C4-2B (cell line): ENCODE data around the gene FAM136A.
"Not testable (repeated sequence)": the region's sequence is repeated elsewhere in the genome, so short reads cannot be mapped to it uniquely, and the experiment has no call there.

Experiments used
- H3K27ac ChIP-seq: fragments of 450-650 bp; 2 replicates; pipeline ENCODE4 v1.5.1; 2017
- ZFX ChIP-seq: fragments of 450-650 bp; IDR thresholded peaks from 2 replicates; pipeline ENCODE4 v1.6.1; 2017
- TF ChIP-seq, protein P1 (sequence below): fragments of 450-650 bp; conservative IDR thresholded peaks from 2 replicates; pipeline ENCODE4 v1.5.1; 2017; ENCODE audit warnings: mild to moderate bottlenecking

FAM136A gene

GRCh38 chr2:70300771-70301343 is 1.0 kb downstream of the FAM136A start:
- TF ChIP-seq ZFX: no peak
- TF ChIP-seq, protein P1, sequence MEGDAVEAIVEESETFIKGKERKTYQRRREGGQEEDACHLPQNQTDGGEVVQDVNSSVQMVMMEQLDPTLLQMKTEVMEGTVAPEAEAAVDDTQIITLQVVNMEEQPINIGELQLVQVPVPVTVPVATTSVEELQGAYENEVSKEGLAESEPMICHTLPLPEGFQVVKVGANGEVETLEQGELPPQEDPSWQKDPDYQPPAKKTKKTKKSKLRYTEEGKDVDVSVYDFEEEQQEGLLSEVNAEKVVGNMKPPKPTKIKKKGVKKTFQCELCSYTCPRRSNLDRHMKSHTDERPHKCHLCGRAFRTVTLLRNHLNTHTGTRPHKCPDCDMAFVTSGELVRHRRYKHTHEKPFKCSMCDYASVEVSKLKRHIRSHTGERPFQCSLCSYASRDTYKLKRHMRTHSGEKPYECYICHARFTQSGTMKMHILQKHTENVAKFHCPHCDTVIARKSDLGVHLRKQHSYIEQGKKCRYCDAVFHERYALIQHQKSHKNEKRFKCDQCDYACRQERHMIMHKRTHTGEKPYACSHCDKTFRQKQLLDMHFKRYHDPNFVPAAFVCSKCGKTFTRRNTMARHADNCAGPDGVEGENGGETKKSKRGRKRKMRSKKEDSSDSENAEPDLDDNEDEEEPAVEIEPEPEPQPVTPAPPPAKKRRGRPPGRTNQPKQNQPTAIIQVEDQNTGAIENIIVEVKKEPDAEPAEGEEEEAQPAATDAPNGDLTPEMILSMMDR: no peak; the same call in 1 of the 2 replicates
- peak overlapping the region; percentile 97 for H3K27ac ChIP-seq

DNA sequence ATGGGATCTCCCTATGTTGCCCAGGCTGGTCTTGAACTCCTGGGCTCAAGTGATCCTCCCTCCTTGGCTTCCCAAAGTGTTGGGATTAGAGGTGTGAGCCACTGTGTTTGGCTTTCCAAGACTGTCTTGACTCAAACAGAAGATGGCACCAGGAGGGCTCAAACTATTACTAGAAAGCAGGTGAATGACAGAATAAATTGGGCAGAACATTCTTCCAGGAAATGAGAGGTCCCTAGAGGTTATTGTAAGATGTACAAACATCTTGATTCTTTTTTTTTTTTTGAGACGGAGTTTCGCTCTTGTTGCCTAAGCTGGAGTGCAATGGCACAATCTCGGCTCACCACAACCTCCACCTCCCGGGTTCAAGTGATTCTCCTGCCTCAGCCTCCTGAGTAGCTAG is 4.0 kb downstream of the FAM136A start:
- not testable (repeated sequence) for H3K27ac ChIP-seq

- TF ChIP-seq, protein P1: no peak
- no peak for TF ChIP-seq ZFX
- no peak overlapping the region for H3K27ac ChIP-seq
These were observed 18.2 kb downstream of the FAM136A start for GRCh38 chr2:70283500-70284191.

DNA sequence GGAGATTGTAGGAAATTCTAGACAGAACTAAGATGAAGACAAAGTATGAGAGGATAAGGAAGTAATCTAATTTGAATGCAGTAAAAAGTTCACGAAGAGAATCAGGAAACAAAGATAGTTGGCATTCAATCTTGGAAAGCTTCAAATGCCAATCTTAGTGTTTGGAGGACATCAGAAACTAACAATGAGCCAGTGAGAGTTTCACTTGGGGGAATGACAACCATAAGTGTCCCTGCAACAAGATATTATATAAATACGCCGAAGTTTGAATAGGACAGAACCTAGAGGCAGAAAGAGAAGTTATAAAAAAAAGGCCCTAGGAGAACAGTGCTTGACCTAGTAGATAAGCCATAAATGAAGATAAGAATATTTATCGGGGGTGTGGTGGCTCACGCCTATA is 19.4 kb downstream of the FAM136A start:
- H3K27ac ChIP-seq: no peak overlapping the region
- TF ChIP-seq, protein P1: no peak
- TF ChIP-seq ZFX: no peak

- TF ChIP-seq, protein P1: no peak
- no peak for TF ChIP-seq ZFX
- no peak overlapping the region for H3K27ac ChIP-seq
These were observed 21.5 kb downstream of the FAM136A start for GRCh38 chr2:70280242-70280798.

- TF ChIP-seq, protein P1: no peak
- TF ChIP-seq ZFX: no peak
- no peak overlapping the region for H3K27ac ChIP-seq
These were observed 31.5 kb downstream of the FAM136A start for GRCh38 chr2:70270323-70270722.

DNA sequence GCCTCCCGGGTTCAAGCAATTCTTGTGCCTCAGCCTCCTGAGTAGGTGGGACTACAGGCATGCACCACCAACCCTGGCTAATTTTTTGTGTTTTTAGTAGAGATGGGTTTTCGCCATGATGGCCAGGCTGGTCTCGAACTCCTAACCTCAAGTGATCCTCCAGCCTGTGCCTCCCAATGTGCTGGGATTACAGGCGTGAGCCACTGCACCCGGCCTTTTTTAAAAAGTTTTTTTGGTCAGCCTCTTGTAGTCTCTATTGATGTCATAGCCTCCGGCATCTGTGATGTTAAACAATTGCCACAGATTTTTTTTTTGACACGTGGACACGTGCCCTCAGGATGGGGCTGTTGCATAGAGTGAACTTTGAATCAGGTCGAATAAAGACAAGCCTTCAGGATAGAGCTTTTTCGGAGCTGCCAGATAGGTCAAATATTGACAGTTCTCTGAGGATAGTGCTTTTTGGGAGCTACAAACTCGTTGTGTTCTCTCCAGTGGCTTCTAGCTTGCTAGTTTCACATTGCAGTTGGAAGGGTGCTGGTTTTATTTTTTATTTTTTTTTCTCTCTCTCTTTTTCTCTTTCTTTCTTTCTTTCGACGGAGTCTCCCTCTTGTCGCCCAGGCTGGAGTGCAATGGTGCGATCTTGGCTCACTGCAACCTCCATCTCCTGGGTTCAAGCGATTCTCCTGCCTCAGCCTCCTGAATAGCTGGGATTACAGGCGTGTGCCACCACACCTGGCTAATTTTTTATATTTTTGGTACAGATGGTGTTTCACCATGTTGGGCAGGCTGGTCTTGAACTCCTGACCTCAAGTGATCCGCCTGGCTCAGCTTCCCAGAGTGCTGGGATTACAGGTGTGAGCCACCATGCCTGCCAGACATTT is 32.2 kb downstream of the FAM136A start:
- not testable (repeated sequence) for H3K27ac ChIP-seq

GRCh38 chr2:70266925-70267324 is 34.9 kb downstream of the FAM136A start:
- H3K27ac ChIP-seq: not testable (repeated sequence)
